Trophoblast cell (in vitro differentiated cells and primary cell): ENCODE results near the gene PACS1.

Source experiments
- DNase-seq, 2 donors: peaks; one replicate each; pipeline ENCODE4 v3.0.0-alpha.2; 2016
- H2AFZ ChIP-seq: 2 replicates; pipeline ENCODE4 v1.6.1; 2013; ENCODE audit warnings: low read length, moderate library complexity, mild to moderate bottlenecking; ENCODE audit not compliant: insufficient read depth, poor library complexity
- H2AK5ac ChIP-seq: 2 replicates; pipeline ENCODE4 v1.6.1; 2013; ENCODE audit warnings: mild to moderate bottlenecking, low read length
- H2BK120ac ChIP-seq: 2 replicates; pipeline ENCODE4 v1.6.1; 2013; ENCODE audit warnings: low read length, mild to moderate bottlenecking, moderate library complexity; ENCODE audit not compliant: insufficient read depth, poor library complexity
- H2BK12ac ChIP-seq: 2 replicates; pipeline ENCODE4 v1.6.1; 2013; ENCODE audit warnings: mild to moderate bottlenecking, low read length, moderate library complexity
- H2BK5ac ChIP-seq: 2 replicates; pipeline ENCODE4 v1.6.1; 2013; ENCODE audit warnings: low read length, low read depth, moderate library complexity, mild to moderate bottlenecking; ENCODE audit not compliant: poor library complexity
- H3K14ac ChIP-seq: 2 replicates; pipeline ENCODE4 v1.6.1; 2013; ENCODE audit warnings: mild to moderate bottlenecking, low read length
- H3K18ac ChIP-seq: 2 replicates; pipeline ENCODE4 v1.6.1; 2013; ENCODE audit warnings: mild to moderate bottlenecking, low read length
- H3K23ac ChIP-seq: 2 replicates; pipeline ENCODE4 v1.6.1; 2013; ENCODE audit warnings: low read length
- H3K27ac ChIP-seq: 2 replicates; pipeline ENCODE4 v1.5.1; 2013; ENCODE audit warnings: low read depth, mild to moderate bottlenecking, inconsistent platforms, low read length, moderate library complexity
- H3K27me3 ChIP-seq: 2 replicates; pipeline ENCODE4 v1.6.1; 2013; ENCODE audit warnings: inconsistent platforms, mild to moderate bottlenecking, low read length, moderate library complexity; ENCODE audit not compliant: insufficient read depth
- H3K36me3 ChIP-seq, 2 experiments: 1 replicate in 1 of 2; 2 replicates in 1 of 2; pipeline ENCODE4 v1.6.1; 2013; ENCODE audit warnings: low read length in 2 of 2, mild to moderate bottlenecking in 2 of 2, moderate library complexity in 1 of 2; ENCODE audit not compliant: insufficient read depth in 2 of 2, control insufficient read depth in 1 of 2
- H3K4ac ChIP-seq: 2 replicates; pipeline ENCODE4 v1.6.1; 2013; ENCODE audit warnings: low read depth, mild to moderate bottlenecking, low read length, moderate library complexity
- H3K4me1 ChIP-seq, 2 experiments: 1 replicate in 1 of 2; 2 replicates in 1 of 2; pipeline ENCODE4 v1.6.1; 2013; ENCODE audit warnings: low read length in 2 of 2, mild to moderate bottlenecking in 2 of 2, moderate library complexity in 1 of 2; ENCODE audit not compliant: insufficient read depth in 2 of 2, control insufficient read depth in 1 of 2
- H3K4me2 ChIP-seq: 2 replicates; pipeline ENCODE4 v1.6.1; 2013; ENCODE audit warnings: inconsistent platforms, mild to moderate bottlenecking, low read length, moderate library complexity
- H3K4me3 ChIP-seq: 2 replicates; pipeline ENCODE4 v1.5.1; 2013; ENCODE audit warnings: mild to moderate bottlenecking, low read depth, low read length, inconsistent platforms
- H3K79me1 ChIP-seq: one replicate; pipeline ENCODE4 v1.6.1; 2013; ENCODE audit warnings: low read length
- H3K79me2 ChIP-seq: 2 replicates; pipeline ENCODE4 v1.6.1; 2013; ENCODE audit warnings: low read length, mild to moderate bottlenecking; ENCODE audit not compliant: control insufficient read depth, insufficient read depth, poor library complexity
- H3K9ac ChIP-seq: 2 replicates; pipeline ENCODE4 v1.6.1; 2013; ENCODE audit warnings: mild to moderate bottlenecking, low read length
- H3K9me3 ChIP-seq: 2 replicates; pipeline ENCODE4 v1.6.1; 2013; ENCODE audit warnings: low read depth, mild to moderate bottlenecking, control low read depth, inconsistent platforms, low read length; ENCODE audit not compliant: insufficient read depth
- H4K12ac ChIP-seq: 2 replicates; pipeline ENCODE4 v1.6.1; 2013; ENCODE audit warnings: low read depth, mild to moderate bottlenecking, low read length, moderate library complexity
- H4K8ac ChIP-seq: 2 replicates; pipeline ENCODE4 v1.6.1; 2013; ENCODE audit warnings: low read depth, mild to moderate bottlenecking, low read length, moderate library complexity
- H4K91ac ChIP-seq: one replicate; pipeline ENCODE4 v1.6.1; 2013; ENCODE audit warnings: low read depth, mild to moderate bottlenecking, low read length, moderate library complexity
- WGBS: extraction: QIAGEN DNeasy Blood & Tissue Kit; methylation state at CpG from one replicate; pipeline ENCODE4 v1.1.7; 2013; ENCODE audit warnings: missing lambda C conversion rate; ENCODE audit not compliant: insufficient read length, insufficient coverage; ENCODE audit errors: extremely low coverage; 5-methylcytosine and 5-hydroxymethylcytosine counted together

PACS1 gene

GRCh38 chr11:66044757-66045156, 25.3 kb upstream of the PACS1 start:
- Histone ChIP-seq H3K4me1 (peaks cover 0 to 4% of the 10 kb centered on the region in 2 experiments), H3K18ac (no peak overlapping the region), H3K9ac (peak overlapping the region; percentile 24), H4K91ac (no peak overlapping the region), H3K27me3 (no peaks in the 10 kb centered on the region), H3K4ac (no peak overlapping the region), H2AK5ac (no peak overlapping the region), H2BK120ac (no peak overlapping the region), H4K8ac (no peak overlapping the region), H3K79me1 (no peaks in the 10 kb centered on the region), H3K27ac (no peak overlapping the region), H3K79me2 (no peaks in the 10 kb centered on the region), H3K14ac (no peak overlapping the region), H3K9me3 (no peaks in the 10 kb centered on the region), H4K12ac (no peak overlapping the region), H2AFZ (no peak overlapping the region), H3K36me3 (no peaks in the 10 kb centered on the region), H2BK12ac (no peak overlapping the region), H3K23ac (no peak overlapping the region), H3K4me3 (no peak overlapping the region), H3K4me2 (no peak overlapping the region), H2BK5ac (no peak overlapping the region)
- DNase-seq = no peak
- no CpG with 5 or more reads among the region's 6 CpGs for WGBS

DNA sequence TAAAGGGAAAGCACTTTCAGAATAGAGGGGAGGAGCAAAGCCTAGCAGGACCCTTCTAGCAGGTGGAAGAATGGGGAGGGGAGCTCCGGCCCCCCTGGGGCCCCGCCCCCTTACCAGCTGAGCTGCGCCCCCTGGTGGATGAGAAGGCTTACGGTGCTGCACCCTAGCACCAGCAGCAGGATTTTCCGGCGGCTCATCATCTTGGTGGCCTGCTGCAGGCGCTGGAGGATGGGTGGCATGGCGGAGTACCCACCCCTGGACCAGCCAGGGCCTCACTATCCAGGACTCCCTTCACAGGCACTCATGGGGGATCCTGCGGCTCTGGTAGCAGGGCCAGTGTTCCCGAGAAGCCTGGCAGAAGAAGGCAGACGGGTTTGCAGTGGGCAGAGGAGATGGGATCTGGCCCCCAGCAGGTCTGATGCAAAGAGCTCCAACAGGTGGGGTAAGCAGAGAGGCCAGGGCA, 24.9 kb upstream of the PACS1 start:
- Histone ChIP-seq H3K79me2 (no peaks in the 10 kb centered on the region), H4K12ac (no peak overlapping the region), H2AFZ (no peak overlapping the region), H2BK12ac (no peak overlapping the region), H2BK120ac (no peak overlapping the region), H3K36me3 (no peaks in the 10 kb centered on the region), H3K14ac (no peak overlapping the region), H3K27me3 (no peaks in the 10 kb centered on the region), H4K8ac (no peak overlapping the region), H3K18ac (no peak overlapping the region), H3K23ac (no peak overlapping the region), H3K4me3 (no peak overlapping the region), H4K91ac (no peak overlapping the region), H3K4ac (no peak overlapping the region), H3K4me1 (peaks cover 0 to 4% of the 10 kb centered on the region in 2 experiments), H3K79me1 (no peaks in the 10 kb centered on the region), H3K9ac (no peak overlapping the region), H2BK5ac (no peak overlapping the region), H3K9me3 (no peaks in the 10 kb centered on the region), H2AK5ac (no peak overlapping the region), H3K27ac (no peak overlapping the region), H3K4me2 (no peak overlapping the region)
- no CpG with 5 or more reads among the region's 11 CpGs for WGBS
- DNase-seq = peak; percentile 72 to 92

DNA sequence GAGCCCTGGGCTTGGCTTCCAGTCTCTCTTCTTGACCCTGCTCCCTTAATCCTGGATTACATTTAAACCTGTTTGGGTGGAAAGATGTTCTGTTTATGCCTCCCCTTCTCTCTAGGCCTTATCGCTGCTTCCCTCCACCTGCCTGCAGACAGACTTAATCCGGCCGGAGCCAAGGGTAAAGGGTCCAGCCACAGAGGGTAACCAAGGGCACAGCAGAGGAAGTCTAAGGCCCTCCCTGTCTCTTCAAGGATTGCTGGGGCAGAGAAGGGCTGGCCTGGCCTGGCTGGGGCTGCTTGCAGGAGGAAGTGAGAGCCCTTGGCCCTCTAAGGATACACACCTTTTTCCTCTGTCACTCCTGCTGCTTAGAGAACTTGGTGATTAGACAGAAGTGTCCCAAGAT, 23.2 kb upstream of the PACS1 start:
- Histone ChIP-seq H2AFZ (no peak overlapping the region), H3K4ac (no peak overlapping the region), H3K23ac (no peak overlapping the region), H3K27ac (no peak overlapping the region), H4K91ac (no peak overlapping the region), H2BK12ac (no peak overlapping the region), H3K18ac (no peak overlapping the region), H3K4me2 (no peak overlapping the region), H3K9ac (no peak overlapping the region), H3K4me3 (no peak overlapping the region), H2BK5ac (no peak overlapping the region), H3K4me1 (peaks cover 3 to 9% of the 10 kb centered on the region in 2 experiments), H3K79me1 (peaks cover 5% of the 10 kb centered on the region), H4K8ac (no peak overlapping the region), H2AK5ac (no peak overlapping the region), H3K14ac (no peak overlapping the region), H4K12ac (no peak overlapping the region), H3K79me2 (peaks cover 2% of the 10 kb centered on the region), H3K9me3 (no peaks in the 10 kb centered on the region), H3K36me3 (no peaks in the 10 kb centered on the region), H2BK120ac (no peak overlapping the region), H3K27me3 (no peaks in the 10 kb centered on the region)
- no peak for DNase-seq
- no CpG with 5 or more reads among the region's 3 CpGs for WGBS

GRCh38 chr11:66047541-66048365, 22.3 kb upstream of the PACS1 start:
- H3K9me3 ChIP-seq = no peaks in the 10 kb centered on the region
- no peaks in the 10 kb centered on the region for H3K27me3 ChIP-seq
- no peak overlapping the region for H3K4me3 ChIP-seq
- peaks cover 3 to 9% of the 10 kb centered on the region in 2 experiments for H3K4me1 ChIP-seq
- no peak overlapping the region for H4K12ac ChIP-seq
- no peak overlapping the region for H2AK5ac ChIP-seq
- DNase-seq = no peak
- no peak overlapping the region for H2BK5ac ChIP-seq
- no peak overlapping the region for H3K18ac ChIP-seq
- no peak overlapping the region for H4K91ac ChIP-seq
- no peak overlapping the region for H3K4ac ChIP-seq
- no peak overlapping the region for H3K27ac ChIP-seq
- no peak overlapping the region for H3K9ac ChIP-seq
- H4K8ac ChIP-seq = no peak overlapping the region
- peaks cover 9% of the 10 kb centered on the region for H3K79me1 ChIP-seq
- H2BK12ac ChIP-seq = no peak overlapping the region
- H3K14ac ChIP-seq = no peak overlapping the region
- no CpG with 5 or more reads among the region's 11 CpGs for WGBS
- H3K23ac ChIP-seq = no peak overlapping the region
- H2BK120ac ChIP-seq = no peak overlapping the region
- H3K36me3 ChIP-seq = no peaks in the 10 kb centered on the region
- no peak overlapping the region for H2AFZ ChIP-seq
- no peak overlapping the region for H3K4me2 ChIP-seq
- peaks cover 7% of the 10 kb centered on the region for H3K79me2 ChIP-seq
